GM21447 (cell line): ENCODE data around the gene UGT2B28.
"Not testable (repeated sequence)": the region's sequence is repeated elsewhere in the genome, so short reads cannot be mapped to it uniquely, and the experiment has no call there.

Experiments used
- ATAC-seq: cut with Tn5 transposase; IDR thresholded peaks from one replicate; pipeline ENCODE4 v1.9.1; 2021; ENCODE audit not compliant: unreplicated experiment

UGT2B28 gene

GRCh38 chr4:69280081-69280480 lies at the start of gene UGT2B28:
Gene UGT2B28 (plus strand): TSS chr4:69280475. CDS start chr4:69280501, 26 bp downstream.
- not testable (repeated sequence) for ATAC-seq

GRCh38 chr4:69239092-69239491 lies 41.2 kb upstream of the UGT2B28 start:
- no peak for ATAC-seq

- no peak for ATAC-seq
These were observed 40.6 kb upstream of the UGT2B28 start for GRCh38 chr4:69239557-69240168.

DNA sequence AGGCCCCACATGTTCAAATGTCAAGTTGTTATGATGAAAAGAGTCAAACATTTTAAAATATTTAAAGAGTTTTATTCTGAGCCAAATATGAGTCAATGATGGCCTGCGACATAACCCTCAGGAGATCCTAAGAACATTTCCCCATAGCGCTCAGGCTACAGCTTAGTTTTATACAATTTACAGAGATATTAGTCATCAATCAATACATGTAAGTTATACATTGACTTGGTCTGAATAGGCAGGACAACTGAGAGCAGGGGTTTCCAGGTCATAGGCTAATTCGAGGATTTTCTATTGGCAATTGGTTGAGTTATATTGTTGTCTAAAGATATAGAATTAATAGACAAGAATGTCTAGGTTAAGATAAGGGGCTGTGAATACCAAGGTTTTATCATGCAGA lies 39.5 kb upstream of the UGT2B28 start:
- not testable (repeated sequence) for ATAC-seq

DNA sequence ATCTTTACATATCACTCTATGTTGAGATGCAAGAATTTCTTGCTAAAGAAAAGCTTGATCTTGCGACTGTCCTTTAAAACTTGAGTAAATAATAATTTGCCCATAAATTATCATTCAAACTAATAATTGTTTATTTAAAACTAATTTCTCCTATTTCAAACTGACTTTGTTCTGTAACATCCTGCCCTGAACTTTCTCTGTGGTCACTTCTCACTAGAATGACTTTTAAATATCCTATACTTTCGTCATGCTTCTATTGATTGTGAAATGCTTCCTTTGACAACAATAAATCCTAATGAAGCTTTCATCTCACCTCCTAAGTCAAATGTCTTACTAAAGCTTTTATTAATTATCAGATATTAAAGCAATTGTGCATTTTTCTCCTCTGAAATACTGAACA lies 38.5 kb upstream of the UGT2B28 start:
- ATAC-seq, result not testable (repeated sequence)

DNA sequence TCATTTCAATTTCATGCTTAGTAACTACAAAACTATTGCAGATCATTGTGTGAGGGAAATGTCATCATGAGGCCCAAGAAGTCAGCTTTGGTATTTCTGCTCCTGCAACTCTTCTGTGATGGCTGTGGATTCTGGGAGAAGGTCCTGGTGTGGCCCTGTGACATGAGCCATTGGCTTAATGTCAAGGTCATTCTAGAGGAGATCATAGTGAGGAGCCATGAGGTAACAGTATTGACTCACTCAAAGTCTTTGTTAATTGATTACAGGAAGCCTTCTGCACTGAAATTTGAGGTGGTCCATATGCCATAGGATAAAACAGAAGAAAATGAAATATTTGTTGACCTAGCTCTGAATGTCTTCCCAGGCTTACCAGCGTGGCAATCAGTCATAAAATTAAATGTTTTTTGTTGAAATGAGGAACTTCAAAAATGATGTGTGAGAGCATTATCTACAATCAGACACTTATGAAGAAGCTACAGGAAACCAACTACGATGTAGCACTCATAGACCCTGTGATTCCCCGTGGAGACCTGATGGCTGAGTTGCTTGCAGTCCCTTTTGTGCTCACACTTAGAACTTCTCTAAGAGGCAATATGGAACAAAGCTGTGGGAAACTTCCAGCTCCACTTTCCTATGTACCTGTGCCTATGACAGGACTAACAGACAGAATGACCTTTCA lies 37.6 kb upstream of the UGT2B28 start:
- ATAC-seq, result not testable (repeated sequence)

- ATAC-seq, result not testable (repeated sequence)
These were observed 29.4 kb upstream of the UGT2B28 start for GRCh38 chr4:69250884-69251283.

DNA sequence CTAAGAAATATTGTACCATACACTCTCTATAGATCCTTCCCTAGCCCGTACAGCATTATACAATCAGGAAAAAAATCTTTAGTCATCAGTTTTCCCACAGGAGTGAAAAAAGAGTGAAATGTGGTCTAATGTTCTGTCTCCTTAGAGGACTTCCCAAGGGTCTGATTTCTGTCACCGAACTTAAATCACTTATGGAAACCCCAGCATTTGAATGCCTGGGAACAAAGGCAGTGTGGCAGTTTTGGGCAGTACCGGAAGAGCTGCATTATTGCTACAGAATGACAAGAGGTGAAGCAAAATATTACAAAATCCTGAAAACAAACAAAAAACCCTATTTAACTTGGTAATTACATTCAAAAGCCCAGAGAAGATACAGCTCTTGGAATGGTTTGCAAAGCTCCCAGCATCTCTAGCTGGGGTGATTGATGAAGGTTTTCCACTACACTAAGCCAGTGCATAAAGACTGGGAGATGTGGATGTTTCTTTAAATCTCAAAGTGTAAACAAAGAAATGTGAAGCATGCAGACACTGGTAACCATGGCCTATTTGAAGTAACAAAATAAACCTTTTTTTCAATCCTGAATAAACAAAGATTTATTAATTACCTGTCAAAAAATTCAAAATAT lies 27.0 kb upstream of the UGT2B28 start:
- ATAC-seq, result not testable (repeated sequence)

GRCh38 chr4:69268612-69269011 lies 11.7 kb upstream of the UGT2B28 start:
- not testable (repeated sequence) for ATAC-seq

DNA sequence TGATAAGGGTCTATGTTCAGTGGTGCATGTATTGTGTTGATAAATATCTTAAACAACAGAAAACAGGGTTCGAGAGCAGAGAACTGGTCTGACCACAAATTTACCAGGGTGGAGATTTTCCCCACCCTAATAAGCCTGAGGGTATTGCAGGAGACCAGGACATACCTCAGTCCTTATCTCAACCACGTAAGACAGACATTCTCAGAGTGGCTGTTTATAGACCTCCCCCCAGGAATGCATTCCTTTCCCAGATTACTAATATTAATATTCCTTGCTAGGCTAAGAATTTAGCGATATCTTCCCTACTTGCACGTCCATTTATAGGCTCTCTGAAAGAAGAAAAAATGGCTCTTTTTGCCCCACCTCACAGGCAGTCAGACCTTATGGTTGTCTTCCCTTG lies 16.1 kb downstream of the UGT2B28 start:
- ATAC-seq, result not testable (repeated sequence)

DNA sequence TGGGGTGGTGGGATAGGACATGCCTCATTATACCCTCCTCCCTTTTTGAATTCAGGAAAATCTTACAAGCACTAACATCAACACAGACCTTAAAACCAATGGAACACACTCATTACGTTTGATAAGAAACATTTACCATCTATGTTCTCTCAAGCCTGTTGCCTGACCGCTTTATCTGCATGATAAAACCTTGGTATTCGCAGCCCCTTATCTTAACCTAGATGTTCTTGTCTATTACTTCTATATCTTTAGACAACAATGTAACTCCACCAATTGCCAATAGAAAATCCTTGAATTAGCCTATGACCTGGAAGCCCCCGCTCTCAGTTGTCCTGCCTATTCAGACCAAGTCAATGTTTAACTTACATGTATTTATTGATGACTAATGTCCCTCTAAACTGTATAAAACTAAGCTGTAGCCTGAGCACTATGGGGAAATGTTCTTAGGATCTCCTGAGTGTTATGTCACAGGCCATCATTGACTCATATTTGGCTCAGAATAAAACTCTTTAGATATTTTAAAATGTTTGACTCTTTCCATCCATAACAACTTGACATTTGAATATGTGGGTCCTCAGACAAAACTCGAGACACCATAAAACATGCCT lies 28.3 kb downstream of the UGT2B28 start:
- not testable (repeated sequence) for ATAC-seq

GRCh38 chr4:69309549-69310076 lies 29.3 kb downstream of the UGT2B28 start:
- ATAC-seq, result not testable (repeated sequence)

GRCh38 chr4:69310262-69310661 lies 30.0 kb downstream of the UGT2B28 start:
- ATAC-seq, result not testable (repeated sequence)

GRCh38 chr4:69317669-69318298 lies 37.5 kb downstream of the UGT2B28 start:
- peak; percentile 78 for ATAC-seq

DNA sequence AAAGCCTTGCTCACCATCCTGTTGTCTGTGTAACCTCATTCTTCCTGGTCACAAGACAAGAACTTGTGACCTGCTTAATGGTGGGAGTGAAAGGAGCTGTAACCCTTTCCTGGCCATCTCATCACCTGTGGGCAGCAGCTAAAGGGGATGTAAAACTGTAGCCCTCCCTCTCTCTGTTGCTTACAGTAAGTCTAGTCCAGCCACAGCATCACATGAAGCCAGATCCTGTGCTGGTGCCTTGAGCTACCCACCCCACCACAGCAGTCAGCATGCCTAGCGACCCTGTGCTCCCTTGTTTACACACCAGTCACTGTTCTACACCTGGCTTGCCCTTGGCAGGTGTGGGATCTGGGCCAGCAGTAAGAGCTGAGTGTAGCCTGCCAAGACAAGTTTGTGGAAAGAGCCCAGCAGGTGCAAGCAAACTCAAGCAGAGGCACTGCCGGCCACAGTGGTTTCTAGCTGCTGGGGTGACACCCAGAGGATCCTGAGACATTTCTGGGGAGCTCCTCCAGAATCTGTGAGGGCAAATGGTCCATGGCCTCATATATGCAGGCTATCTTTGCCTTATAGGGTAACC lies 41.0 kb downstream of the UGT2B28 start:
- ATAC-seq, result no peak

DNA sequence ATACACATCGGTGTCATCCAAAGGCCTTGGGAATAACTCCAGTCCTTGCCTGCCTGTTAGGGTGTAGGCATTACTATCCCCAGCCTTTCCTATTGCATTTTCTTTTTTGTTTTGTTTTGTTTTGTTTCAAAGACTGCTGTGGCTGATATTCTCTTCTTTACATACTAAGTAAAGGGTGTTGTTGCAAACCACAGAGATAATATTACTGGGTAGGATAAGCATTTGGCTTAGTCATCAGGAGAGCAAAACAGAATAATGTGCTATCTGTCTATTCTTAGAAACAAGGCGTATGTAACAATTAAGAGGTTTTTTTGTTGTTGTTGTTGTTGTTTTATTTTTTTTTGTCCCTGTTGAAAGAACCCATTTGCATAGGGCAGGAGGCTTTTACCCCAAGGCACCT lies 41.8 kb downstream of the UGT2B28 start:
- ATAC-seq, result no peak

GRCh38 chr4:69323284-69323683 lies 43.0 kb downstream of the UGT2B28 start:
- ATAC-seq, result no peak

GRCh38 chr4:69330345-69331047 lies 50.2 kb downstream of the UGT2B28 start:
- no peak for ATAC-seq

DNA sequence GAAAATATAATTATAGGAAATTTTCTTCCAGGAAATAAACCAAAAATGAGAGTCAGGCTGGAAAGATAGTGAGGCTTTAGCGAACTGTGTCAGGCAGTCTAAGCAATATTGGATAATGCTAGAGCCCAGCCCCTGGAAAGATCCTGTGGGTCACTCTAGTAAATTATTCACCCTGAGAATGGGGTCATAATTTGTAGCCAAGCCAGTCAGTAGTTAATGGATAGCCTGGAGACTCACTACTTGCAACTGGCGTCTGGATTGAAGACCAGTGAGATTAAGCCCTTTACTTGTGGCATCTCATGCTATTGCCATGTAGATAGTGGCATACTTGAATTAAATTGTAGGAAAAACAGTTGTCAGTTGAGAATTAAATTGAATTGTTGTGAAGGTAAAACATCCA lies 51.0 kb downstream of the UGT2B28 start:
- not testable (repeated sequence) for ATAC-seq

DNA sequence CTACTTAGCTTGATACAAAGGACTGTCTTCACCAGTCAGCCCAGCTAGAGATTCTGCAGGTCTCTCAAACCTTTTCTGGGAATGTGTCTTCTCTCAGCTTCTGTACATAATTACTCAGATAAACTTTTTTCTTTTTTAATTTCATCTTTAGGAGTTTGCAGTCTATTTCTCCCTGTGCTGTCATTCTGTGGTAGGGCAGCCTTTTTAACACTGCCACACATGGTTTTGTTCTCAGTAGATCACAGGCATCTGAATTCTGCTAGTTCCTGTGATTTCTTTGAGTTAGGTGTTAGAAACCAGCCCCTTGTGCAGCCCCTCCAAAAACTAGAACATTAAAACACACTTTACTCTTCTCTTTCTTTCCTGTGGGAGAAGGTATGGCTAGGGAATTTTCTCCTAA lies 55.2 kb downstream of the UGT2B28 start:
- ATAC-seq, result not testable (repeated sequence)
